ENCODE results near the gene HSBP1L1. TPM values are rescaled to one million over a fixed set of nuclear protein-coding genes. Genes with fewer than 3 reads are reported as not detected.

Gene HSBP1L1
- 13.0 and 15.8 TPM in 2 replicates for total RNA-seq

DNA sequence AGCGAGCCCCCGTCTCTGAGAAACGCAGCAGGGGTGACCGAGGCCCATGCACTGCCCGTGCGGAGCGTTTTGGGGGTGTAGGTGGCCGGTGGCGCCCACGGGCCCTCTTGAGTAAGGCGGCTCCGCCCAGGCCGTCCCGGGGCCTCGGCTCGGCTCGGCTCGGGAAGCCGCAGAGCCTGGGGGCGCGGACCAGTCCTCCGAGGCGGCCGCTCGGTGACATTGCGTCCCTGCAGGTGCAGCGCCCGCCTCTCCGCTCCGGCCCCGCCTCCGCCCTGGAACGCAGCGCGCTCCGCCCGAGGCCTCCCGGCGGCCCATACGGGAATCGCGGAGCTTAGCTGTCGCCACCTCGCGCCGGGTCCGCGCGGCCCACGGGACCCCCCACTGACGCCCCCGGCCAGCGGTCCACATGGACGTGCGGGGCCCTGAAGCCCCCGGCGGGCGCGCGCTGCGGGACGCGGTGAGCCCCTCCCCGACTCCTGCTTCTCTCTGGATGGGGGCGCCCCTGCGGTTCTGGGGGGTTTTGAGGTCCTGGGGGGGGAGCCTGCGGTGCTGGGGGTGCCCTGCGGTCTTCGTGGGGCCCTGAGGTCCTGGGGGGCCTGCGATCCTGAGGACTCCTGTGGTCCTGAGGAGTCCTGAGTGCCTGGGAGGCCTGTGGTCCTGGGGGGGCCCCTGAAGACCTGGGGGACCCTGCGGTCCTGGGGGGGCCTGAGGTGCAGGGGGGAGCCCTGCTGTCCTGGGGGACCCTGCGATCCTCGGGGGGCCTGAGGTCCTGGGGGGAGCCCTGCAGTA is at the start of gene HSBP1L1:
Gene HSBP1L1, plus strand, starts transcription at position 314 of the 789 bp plus-strand sequence. Its CDS starts 93 bp downstream, at position 407.

DNA sequence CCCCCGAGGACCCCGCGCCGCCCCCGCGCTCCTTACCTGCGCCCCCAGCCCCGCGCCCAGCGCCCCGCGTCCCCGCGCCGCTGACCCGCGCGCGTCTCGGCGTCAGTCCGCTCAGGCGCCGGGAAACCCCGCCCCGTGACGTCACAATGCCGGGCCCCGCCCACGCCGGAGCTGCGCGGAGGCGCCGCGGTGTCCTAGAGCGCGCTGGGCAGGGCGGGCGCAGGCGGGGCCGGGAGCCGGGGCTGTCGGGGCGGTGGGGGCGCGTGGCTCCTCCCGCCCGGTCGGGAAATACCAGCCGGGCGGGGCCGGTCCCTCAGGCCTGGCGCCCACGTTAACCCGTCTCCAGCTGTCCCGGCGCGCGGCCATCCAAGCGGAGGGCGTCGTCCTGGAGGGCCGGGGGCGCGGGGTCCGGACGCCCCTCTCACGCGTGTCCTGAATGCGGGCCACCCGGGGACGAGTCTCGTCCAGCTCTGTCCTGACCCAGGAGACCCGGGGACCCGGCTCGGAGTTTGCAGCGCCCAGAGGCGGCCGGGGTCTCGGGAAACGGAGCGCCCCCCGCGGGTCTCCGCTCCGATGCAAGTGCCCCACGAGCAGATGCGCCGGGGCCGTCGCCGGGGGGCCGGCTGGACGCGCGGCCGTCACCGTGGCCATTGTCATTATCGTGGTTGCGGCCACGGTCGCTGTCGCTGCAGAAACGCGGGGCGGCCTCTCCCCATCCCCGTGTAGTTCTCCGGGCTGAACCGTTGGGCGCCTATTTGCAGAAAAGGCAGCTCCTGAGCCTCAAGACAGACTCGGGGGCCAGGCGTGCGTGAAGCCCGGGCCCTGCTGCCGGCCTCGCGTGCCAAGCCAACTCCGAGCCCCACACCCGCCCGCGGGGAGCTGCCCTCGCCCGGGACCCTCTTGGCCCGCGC is 12.6 kb upstream of the HSBP1L1 start, which contains the start of gene SLC66A2:
Gene SLC66A2, minus strand, starts transcription at position 109 of the 911 bp plus-strand sequence. CDS start 727 bp downstream, outside the sequence.

DNA sequence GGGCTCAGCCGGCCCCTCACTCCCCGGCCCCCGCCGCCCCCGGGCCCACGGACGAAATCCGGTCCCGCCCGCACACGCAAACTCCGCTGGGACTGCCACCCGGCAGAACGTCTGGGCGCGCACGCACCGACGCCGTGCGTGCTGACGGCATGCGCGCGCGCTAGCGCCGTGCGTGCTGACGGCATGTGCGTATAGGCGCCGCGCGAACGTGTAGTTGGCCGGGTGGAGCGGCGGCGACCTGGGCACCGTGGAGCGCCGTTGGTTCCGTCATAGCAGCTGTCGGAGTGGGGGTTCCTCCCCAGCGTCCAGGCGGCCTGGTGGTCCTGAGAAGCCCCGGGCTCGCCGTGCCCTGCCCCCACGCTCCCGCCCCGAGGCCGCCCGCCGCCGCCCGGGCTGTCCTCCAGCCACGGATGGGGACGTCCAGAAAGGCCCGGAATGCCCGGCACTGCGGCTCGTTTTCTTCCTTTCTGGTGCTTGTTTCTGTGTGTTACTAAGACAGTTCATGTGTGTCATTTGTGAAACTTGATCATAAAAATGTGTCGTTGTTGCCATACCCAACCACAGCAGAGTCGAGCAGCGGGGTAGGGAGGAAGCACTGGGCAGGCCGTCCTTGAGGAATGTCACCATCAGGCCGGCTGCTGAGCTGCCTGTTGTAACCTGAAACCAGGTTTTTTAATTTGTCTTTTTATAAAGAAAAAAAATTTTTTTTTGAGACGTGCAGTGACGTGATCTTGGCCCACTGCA is 24.2 kb downstream of the HSBP1L1 start, which contains the start of gene TXNL4A:
Gene TXNL4A, minus strand, starts transcription at position 113 of the 744 bp plus-strand sequence. CDS start 171 bp downstream, outside the sequence.

Other genes with a start within 250 kb of the HSBP1L1 start
- 0.47 and 2.2 TPM in 2 replicates for gene KCNG2, start 166.7 kb upstream of the HSBP1L1 start, total RNA-seq
- gene SLC66A2, start 13.0 kb upstream of the HSBP1L1 start, total RNA-seq, result 29.4 and 37.8 TPM in 2 replicates
- gene TXNL4A, start 23.9 kb downstream of the HSBP1L1 start, total RNA-seq, result 39.8 and 39.9 TPM in 2 replicates
- gene RBFA, start 69.8 kb downstream of the HSBP1L1 start, total RNA-seq, result 18.6 and 23.1 TPM in 2 replicates
- gene ADNP2, start 144.6 kb downstream of the HSBP1L1 start, total RNA-seq, result 8.9 and 11.4 TPM in 2 replicates